Body of pancreas (tissue), 4 donors: ENCODE measurements around the gene KLF6.

ENCODE experiments used
- CTCF ChIP-seq, 7 experiments: fragments of 450-650 bp in 4 of 7; fragments of 200-600 bp in 3 of 7; sonication (generic) in 3 of 7; IDR thresholded peaks; one replicate each; pipeline ENCODE4 v1.5.1; 2016 to 2019; ENCODE audit warnings: antibody characterized with exemption in 7 of 7
- POLR2A ChIP-seq, 3 donors: fragments of 450-650 bp; IDR thresholded peaks; one replicate each; pipeline ENCODE4 v1.6.1; 2016; ENCODE audit warnings: antibody characterized with exemption in 3 of 3, mild to moderate bottlenecking in 2 of 3

- peak in 1 of 3 donors; percentile 11 for TF ChIP-seq POLR2A (IDR thresholded peaks at IDR 0.05)
- no peak for TF ChIP-seq CTCF (IDR thresholded peaks at IDR 0.05)
Observed at GRCh38 chr10:3749600-3749999, 35.4 kb downstream of the KLF6 start.
